Thyroid gland (tissue), 4 donors: ENCODE data around the gene NPR1. TPM values are rescaled to one million over a fixed set of nuclear protein-coding genes. Genes with fewer than 3 reads are reported as not detected.
A peak's percentile ranks its signal among the peaks of the same experiment; 100 is the strongest.

ENCODE experiments used
- DNase-seq, 2 donors: peaks; one replicate each; pipeline ENCODE4 v3.0.0-alpha.2; 2019
- H3K27ac ChIP-seq, 3 donors: fragments of 200-600 bp; sonication (generic); 1 replicate in 2 of 3; 2 replicates in 1 of 3; pipeline ENCODE4 v1.5.1; 2016 to 2019; ENCODE audit warnings: mild to moderate bottlenecking in 1 of 3, moderate library complexity in 1 of 3
- H3K27me3 ChIP-seq: fragments of 200-600 bp; sonication (generic); one replicate; pipeline ENCODE4 v1.5.1; 2019
- H3K36me3 ChIP-seq, 2 donors: fragments of 200-600 bp; sonication (generic); one replicate each; pipeline ENCODE4 v1.5.1; 2016 to 2019
- H3K4me1 ChIP-seq, 2 donors: fragments of 200-600 bp; sonication (generic); one replicate each; pipeline ENCODE4 v1.5.1; 2017 to 2019
- H3K4me3 ChIP-seq, 3 donors: fragments of 200-600 bp; sonication (generic); replicated peaks in 1 of 3; 1 replicate in 2 of 3; 2 replicates in 1 of 3; pipeline ENCODE4 v1.5.1; 2016; ENCODE audit warnings: mild to moderate bottlenecking in 1 of 3
- H3K9me3 ChIP-seq: fragments of 200-600 bp; sonication (generic); one replicate; pipeline ENCODE4 v1.5.1; 2017
- POLR2A ChIP-seq, 2 donors: fragments of 450-650 bp; IDR thresholded peaks; one replicate each; pipeline ENCODE4 v1.6.1; 2017; ENCODE audit warnings: antibody characterized with exemption in 2 of 2, mild to moderate bottlenecking in 2 of 2, moderate library complexity in 1 of 2
- WGBS, 2 donors: methylation state at CpG; one replicate each; pipeline ENCODE4 v1.1.5; 2017; 5-methylcytosine and 5-hydroxymethylcytosine counted together
- intact Hi-C: fragments of 100-400 bp; cut with DNase I; formaldehyde crosslinking; loops from one replicate; pipeline ENCODE4 v1.15.1; 2023
- microRNA-seq: library from miRNA; unstranded; fragments of <30 nt; microRNA quantifications from one replicate; pipeline ENCODE4, GENCODE V29; 2016
- small RNA-seq: library from RNA; depleted of rRNA; stranded (forward); fragments of <200 nt; gene quantifications from one replicate; pipeline ENCODE3, GENCODE V24; 2016
- total RNA-seq, 4 donors: library from RNA; depleted of rRNA; stranded (reverse); fragments of >200 nt; gene quantifications; one replicate each; pipeline ENCODE4 v1.2.3, GENCODE V29; 2016
- TF ChIP-seq, protein P1 (sequence below), 6 experiments: fragments of 200-600 bp in 3 of 6; fragments of 450-650 bp in 3 of 6; sonication (generic) in 3 of 6; IDR thresholded peaks; one replicate each; pipeline ENCODE4 v1.5.1; 2016 to 2019; ENCODE audit warnings: antibody characterized with exemption in 6 of 6, mild to moderate bottlenecking in 2 of 6, inconsistent platforms in 1 of 6, moderate library complexity in 1 of 6

NPR1 gene
- total RNA-seq, 4 donors from 2014 or later, result 20.9 to 35.1 (median 30.0) TPM

- intact Hi-C loops, result no loop called here
- DNase-seq, result no peak
- Histone ChIP-seq H3K9me3 (no peaks in the 10 kb centered on the region), H3K4me1 (peaks cover 4 to 29% of the 10 kb centered on the region in 2 donors), H3K36me3 (peaks cover 14 to 43% of the 10 kb centered on the region in 2 donors), H3K27me3 (no peaks in the 10 kb centered on the region), H3K27ac (peak overlapping the region in 2 of 3 donors; percentile 31 to 32), H3K4me3 (no peak overlapping the region)
- 68 to 69% methylated on average over 2 of the region's 2 CpGs for WGBS, 2 donors
- TF ChIP-seq POLR2A (IDR thresholded peaks at IDR 0.05), result no peak
- TF ChIP-seq, protein P1, sequence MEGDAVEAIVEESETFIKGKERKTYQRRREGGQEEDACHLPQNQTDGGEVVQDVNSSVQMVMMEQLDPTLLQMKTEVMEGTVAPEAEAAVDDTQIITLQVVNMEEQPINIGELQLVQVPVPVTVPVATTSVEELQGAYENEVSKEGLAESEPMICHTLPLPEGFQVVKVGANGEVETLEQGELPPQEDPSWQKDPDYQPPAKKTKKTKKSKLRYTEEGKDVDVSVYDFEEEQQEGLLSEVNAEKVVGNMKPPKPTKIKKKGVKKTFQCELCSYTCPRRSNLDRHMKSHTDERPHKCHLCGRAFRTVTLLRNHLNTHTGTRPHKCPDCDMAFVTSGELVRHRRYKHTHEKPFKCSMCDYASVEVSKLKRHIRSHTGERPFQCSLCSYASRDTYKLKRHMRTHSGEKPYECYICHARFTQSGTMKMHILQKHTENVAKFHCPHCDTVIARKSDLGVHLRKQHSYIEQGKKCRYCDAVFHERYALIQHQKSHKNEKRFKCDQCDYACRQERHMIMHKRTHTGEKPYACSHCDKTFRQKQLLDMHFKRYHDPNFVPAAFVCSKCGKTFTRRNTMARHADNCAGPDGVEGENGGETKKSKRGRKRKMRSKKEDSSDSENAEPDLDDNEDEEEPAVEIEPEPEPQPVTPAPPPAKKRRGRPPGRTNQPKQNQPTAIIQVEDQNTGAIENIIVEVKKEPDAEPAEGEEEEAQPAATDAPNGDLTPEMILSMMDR (IDR thresholded peaks at IDR 0.05), result no peak
These were observed 63.5 kb downstream of the NPR1 start for GRCh38 chr1:153741986-153742385.

DNA sequence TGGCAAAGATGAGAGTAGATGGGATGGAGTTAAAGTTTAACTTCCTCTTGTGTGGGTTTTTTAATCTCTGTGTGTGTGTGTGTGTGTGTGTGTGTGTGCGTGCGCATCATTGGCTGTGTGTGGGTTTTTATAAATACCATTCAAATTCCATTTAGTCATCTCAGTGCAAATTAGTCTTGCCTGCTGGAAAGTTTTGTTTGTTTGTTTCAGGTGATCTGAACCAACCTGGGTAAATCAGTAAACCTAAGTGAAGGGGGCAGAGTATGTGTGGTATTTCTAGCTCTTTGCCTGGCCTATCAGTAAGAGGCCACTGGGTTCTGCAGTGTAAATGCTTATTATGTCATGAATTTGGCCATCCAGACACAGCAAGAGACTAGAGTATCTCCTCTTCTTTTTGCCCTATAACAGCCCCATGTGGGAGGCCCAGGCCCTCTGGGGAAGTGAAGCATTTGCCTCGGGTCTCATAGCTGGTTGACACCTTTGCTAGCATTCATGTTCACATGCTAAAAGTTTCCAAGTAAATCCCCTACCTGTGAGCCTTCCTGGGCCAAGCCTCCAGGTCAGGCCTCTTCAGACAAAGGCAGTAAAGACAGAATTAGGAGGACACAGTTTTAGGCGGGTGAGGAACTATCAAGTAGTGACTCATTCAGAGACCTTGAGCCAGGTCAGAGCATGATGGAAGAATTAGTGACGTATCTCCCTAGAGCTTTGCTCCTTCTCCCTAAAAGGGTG is 64.1 kb downstream of the NPR1 start:
- DNase-seq, result no peak
- H3K27me3 ChIP-seq, result no peaks in the 10 kb centered on the region
- peaks cover 4 to 29% of the 10 kb centered on the region in 2 donors for H3K4me1 ChIP-seq
- peak overlapping the region in 1 of 3 donors; percentile 43 for H3K27ac ChIP-seq
- 54 to 84% methylated on average over 5 of the region's 5 CpGs for WGBS, 2 donors
- peaks cover 20 to 48% of the 10 kb centered on the region in 2 donors for H3K36me3 ChIP-seq
- no peaks in the 10 kb centered on the region for H3K9me3 ChIP-seq
- intact Hi-C loops, result no loop called here
- H3K4me3 ChIP-seq, result no peak overlapping the region
- no peak for TF ChIP-seq POLR2A (IDR thresholded peaks at IDR 0.05)
- TF ChIP-seq, protein P1 (IDR thresholded peaks at IDR 0.05), result no peak

Small RNA genes lying within 50 kb of the gene (microRNA-seq; reads per million reads assigned to microRNA genes)
- not detected for gene MIR8083

Small RNA genes lying within 50 kb of the gene (small RNA-seq; reads per million reads assigned to genes)
- gene MIR8083, result not detected
- not detected for gene RF00019
- gene RN7SL372P, result not detected

Other genes with a start within 250 kb of the NPR1 start
- not detected for gene S100A7, start 218.0 kb upstream of the NPR1 start, total RNA-seq
- gene S100A6, start 142.7 kb upstream of the NPR1 start, total RNA-seq, result 100 to 1,000 TPM; 128 to 573 (median 360) TPM
- 10 to 100 TPM in 1 of 4 donors, 1 to 10 TPM in 3; 2.2 to 12.6 (median 6.5) TPM for gene S100A5, start 137.8 kb upstream of the NPR1 start, total RNA-seq
- gene S100A4, start 132.9 kb upstream of the NPR1 start, total RNA-seq, result 100 to 1,000 TPM in 2 of 4 donors, 10 to 100 TPM in 2; 57.3 to 251 (median 133) TPM
- 1 to 10 TPM in 1 of 4 donors, under 1 TPM in 1, not detected in 2; 0.83 to 1.7 TPM for gene S100A3, start 129.4 kb upstream of the NPR1 start, total RNA-seq
- gene S100A2, start 112.8 kb upstream of the NPR1 start, total RNA-seq, result 10 to 100 TPM in 1 of 4 donors, 1 to 10 TPM in 3; 2.6 to 10.1 (median 5.9) TPM
- 100 to 1,000 TPM in 1 of 4 donors, 10 to 100 TPM in 3; 62.7 to 104 (median 76.3) TPM for gene S100A16, start 65.6 kb upstream of the NPR1 start, total RNA-seq
- gene S100A14, start 62.4 kb upstream of the NPR1 start, total RNA-seq, result 100 to 1,000 TPM; 112 to 175 (median 132) TPM
- gene S100A13, start 51.2 kb upstream of the NPR1 start, total RNA-seq, result 100 to 1,000 TPM; 219 to 545 (median 343) TPM
- 100 to 1,000 TPM; 139 to 498 (median 231) TPM for gene S100A1, start 50.3 kb upstream of the NPR1 start, total RNA-seq
- gene CHTOP, start 44.6 kb upstream of the NPR1 start, total RNA-seq, result 100 to 1,000 TPM in 3 of 4 donors, 10 to 100 TPM in 1; 99.1 to 124 (median 105) TPM
- gene SNAPIN, start 20.0 kb upstream of the NPR1 start, total RNA-seq, result 10 to 100 TPM; 52.0 to 71.9 (median 63.9) TPM
- 100 to 1,000 TPM; 111 to 167 (median 151) TPM for gene ILF2, start 7.7 kb upstream of the NPR1 start, total RNA-seq
- gene INTS3, start 49.4 kb downstream of the NPR1 start, total RNA-seq, result 10 to 100 TPM; 50.0 to 60.9 (median 56.3) TPM
- gene SLC27A3, start 96.7 kb downstream of the NPR1 start, total RNA-seq, result 10 to 100 TPM; 14.4 to 32.5 (median 23.2) TPM
- 10 to 100 TPM; 20.1 to 28.8 (median 21.5) TPM for gene GATAD2B, start 244.3 kb downstream of the NPR1 start, total RNA-seq